Fibroblast of villous mesenchyme (primary cell): Measurements from ENCODE around the gene UNC93A. TPM values are rescaled to one million over a fixed set of nuclear protein-coding genes. Genes with fewer than 3 reads are reported as not detected.

Experiments used
- DNase-seq: peaks from one replicate; pipeline ENCODE4 v3.0.0-alpha.2; 2010; ENCODE audit warnings: low read depth
- H3K4me3 ChIP-seq: 2 replicates; pipeline ENCODE4 v1.5.1; 2011; ENCODE audit warnings: low read depth, mild to moderate bottlenecking, low read length
- total RNA-seq: library from RNA; depleted of rRNA; stranded (reverse); fragments of >200 nt; gene quantifications from 2 replicates; pipeline ENCODE4 v1.2.3, GENCODE V29; 2012
- TF ChIP-seq, protein P1 (sequence below): IDR thresholded peaks from 2 replicates; pipeline ENCODE4 v1.5.1; 2012; ENCODE audit warnings: low read depth, mild to moderate bottlenecking, low read length; ENCODE audit not compliant: insufficient read depth

Gene UNC93A
- total RNA-seq, 1 donor = not detected

DNA sequence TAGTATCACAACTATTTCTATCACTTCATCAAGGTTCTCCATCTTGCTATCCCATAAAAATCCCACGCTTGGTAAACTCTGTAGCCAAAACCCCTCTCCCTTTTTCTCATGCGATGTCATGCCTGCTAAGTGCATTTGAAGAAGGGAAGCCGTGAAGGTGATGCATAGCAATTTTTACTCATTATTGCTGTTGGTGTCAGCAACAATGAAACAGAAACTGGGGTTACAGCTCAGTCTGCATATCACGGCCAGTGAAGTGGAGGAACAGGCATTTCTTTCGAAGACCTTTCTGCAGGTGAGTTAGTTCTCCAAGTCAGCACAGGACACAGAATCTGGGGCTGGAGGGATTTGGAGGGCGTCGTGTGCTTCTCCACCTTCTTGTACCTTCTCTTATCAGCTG is 5.8 kb downstream of the UNC93A start:
- H3K4me3 ChIP-seq = no peak overlapping the region
- TF ChIP-seq, protein P1, sequence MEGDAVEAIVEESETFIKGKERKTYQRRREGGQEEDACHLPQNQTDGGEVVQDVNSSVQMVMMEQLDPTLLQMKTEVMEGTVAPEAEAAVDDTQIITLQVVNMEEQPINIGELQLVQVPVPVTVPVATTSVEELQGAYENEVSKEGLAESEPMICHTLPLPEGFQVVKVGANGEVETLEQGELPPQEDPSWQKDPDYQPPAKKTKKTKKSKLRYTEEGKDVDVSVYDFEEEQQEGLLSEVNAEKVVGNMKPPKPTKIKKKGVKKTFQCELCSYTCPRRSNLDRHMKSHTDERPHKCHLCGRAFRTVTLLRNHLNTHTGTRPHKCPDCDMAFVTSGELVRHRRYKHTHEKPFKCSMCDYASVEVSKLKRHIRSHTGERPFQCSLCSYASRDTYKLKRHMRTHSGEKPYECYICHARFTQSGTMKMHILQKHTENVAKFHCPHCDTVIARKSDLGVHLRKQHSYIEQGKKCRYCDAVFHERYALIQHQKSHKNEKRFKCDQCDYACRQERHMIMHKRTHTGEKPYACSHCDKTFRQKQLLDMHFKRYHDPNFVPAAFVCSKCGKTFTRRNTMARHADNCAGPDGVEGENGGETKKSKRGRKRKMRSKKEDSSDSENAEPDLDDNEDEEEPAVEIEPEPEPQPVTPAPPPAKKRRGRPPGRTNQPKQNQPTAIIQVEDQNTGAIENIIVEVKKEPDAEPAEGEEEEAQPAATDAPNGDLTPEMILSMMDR = no peak
- no peak for DNase-seq

DNA sequence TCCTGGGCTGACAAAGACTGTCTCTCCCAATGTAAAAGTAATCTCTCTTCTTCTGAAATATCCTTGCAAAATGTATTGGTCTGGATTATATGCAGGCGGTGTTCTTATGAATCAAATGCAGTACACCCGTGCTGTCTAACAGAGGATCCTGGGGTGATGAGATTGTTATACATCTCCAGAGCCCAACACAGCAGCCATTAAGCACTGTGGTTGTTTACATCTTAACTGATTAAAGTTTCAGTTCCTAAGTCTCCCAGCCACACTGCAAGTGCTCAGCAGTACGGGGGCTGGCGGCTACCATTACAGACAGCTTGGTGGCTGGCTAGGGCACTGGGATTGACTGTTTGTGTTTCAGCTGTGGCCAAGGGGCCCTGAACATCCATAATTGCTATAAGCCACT is 7.0 kb downstream of the UNC93A start:
- TF ChIP-seq, protein P1 = no peak
- no peak overlapping the region for H3K4me3 ChIP-seq
- DNase-seq = no peak

DNA sequence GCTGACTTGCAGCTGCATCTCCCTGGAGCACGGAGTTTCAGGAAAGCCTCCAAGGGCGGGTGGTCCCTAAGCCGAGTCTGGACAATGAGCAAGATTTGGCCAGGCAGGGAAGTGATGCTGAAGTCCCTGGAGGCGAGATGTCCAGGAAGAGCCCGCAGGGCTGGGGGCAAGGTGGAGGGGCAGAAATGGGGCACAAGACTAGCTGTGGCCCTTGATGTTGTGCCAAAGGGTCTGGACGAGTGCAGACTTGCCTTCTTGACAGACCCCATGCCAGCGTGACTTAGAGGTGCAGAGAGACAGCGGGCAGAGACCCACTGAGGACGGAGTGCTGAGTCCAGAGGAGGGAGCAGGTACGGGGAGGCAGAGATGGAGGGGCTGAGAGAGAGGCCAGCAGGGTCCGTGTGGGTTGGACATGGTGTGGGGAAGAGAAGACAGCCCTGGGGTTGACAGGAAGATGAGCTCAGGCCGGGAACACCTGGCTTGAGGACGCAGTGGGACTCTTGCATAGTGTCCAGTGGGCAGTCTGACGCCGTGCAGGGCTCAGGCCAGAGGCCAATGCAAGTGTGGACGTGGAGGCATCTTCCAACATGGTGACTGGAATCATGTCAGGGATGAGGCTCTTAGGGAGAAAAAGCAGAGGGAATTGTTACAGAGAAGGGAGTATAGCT is 8.7 kb downstream of the UNC93A start:
- TF ChIP-seq, protein P1 = no peak
- no peak for DNase-seq
- no peak overlapping the region for H3K4me3 ChIP-seq

DNA sequence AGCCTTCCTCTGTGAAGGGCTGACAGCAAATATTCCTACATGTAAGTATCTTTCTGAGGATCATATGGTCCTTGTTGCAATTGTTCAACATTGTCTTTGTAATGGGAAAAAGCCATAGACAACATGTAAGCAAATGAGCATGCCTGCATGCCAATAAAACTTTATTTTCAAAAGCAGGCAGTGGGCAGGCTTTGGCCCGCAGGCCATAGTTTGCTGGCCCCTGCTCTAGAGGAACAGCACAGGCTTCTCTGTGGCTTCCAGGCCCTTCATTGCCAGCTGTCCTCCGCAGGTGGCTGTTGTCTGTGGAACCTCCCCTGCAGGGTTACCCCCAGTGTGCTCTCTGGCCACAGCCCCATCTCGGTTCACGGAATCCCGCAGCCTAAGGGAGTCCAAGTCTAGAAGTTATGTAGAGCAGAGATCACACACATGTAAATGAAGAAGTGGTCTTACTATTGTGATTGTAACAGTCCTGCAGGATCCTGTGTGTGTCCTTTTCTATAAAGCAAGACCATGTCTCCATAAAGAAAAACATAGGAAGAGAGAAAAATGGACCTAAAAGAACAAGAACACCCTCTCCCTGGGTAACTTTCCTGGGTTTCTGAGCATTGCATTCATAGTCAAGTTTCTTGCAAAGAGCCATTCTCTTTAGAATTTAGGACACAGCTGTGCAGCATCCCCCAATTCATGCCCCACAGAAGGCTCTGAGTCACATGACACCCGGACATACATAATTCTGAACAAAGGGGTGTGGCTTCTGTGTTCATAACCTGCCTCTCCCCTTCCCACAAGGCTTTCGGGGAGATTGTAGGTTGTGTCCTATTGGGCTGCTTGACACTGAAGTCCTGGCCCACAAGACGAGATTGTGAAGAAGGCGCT is 10.0 kb downstream of the UNC93A start:
- H3K4me3 ChIP-seq = no peak overlapping the region
- TF ChIP-seq, protein P1 = no peak
- no peak for DNase-seq

DNA sequence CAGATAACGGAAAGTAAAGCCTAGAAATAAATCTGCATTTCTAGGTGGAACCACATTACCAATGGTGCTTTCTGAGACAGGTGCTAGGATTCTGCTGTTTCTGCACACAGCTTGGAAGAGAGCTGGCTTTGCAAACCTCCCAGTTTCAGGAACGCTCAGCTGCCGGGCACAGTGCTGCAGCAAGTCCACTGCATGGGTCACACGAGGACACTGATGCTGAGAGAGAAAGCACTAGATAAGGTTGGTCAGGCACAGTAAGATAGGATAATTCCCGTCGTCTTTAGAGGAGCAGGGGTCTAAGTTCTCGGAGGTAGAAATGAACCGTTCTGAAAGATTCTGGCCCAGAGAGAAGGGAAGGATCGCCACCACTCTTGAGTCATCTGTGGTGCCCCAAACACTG is 11.0 kb downstream of the UNC93A start:
- H3K4me3 ChIP-seq = no peak overlapping the region
- no peak for DNase-seq
- TF ChIP-seq, protein P1 = no peak

DNA sequence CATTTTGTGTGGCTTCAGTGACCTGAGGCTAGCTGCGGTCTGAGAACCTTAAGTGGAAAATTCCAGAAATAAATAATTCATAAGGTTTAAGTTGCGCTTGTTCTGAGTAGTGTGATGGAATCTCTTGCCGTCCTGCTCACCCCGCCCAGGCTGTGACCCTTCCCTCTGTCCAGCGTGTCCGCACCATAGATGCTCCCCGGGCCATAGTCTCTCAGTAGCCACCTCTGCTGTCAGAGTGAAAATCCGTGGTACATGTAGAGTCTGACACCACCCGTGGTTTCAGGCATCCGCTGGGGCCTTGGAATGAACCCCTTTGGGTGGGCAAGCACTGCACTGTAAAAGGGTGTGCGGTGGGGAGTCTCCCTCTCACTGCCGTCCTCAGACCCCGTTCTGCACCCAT is 11.7 kb downstream of the UNC93A start:
- TF ChIP-seq, protein P1 = no peak
- no peak overlapping the region for H3K4me3 ChIP-seq
- DNase-seq = no peak
